Fibroblast of skin of abdomen (primary cell): ENCODE results near the gene GALNT17.

Source experiments
- DNase-seq: peaks from one replicate; pipeline ENCODE4 v3.0.0-alpha.2; 2013

Gene GALNT17

GRCh38 chr7:71507680-71508602, 376.0 kb downstream of the GALNT17 start:
- DNase-seq = peak; percentile 37

GRCh38 chr7:71509381-71509780, 377.4 kb downstream of the GALNT17 start:
- no peak for DNase-seq

- no peak for DNase-seq
These were observed 379.4 kb downstream of the GALNT17 start for GRCh38 chr7:71511361-71511807.

- peak; percentile 9 for DNase-seq
These were observed 386.2 kb downstream of the GALNT17 start for GRCh38 chr7:71517940-71518699.

GRCh38 chr7:71518880-71519279, 386.9 kb downstream of the GALNT17 start:
- DNase-seq = no peak

GRCh38 chr7:71521506-71521905, 389.6 kb downstream of the GALNT17 start:
- peak; percentile 95 for DNase-seq

- no peak for DNase-seq
These were observed 394.2 kb downstream of the GALNT17 start for GRCh38 chr7:71526106-71526505.

GRCh38 chr7:71527213-71527612, 395.3 kb downstream of the GALNT17 start:
- DNase-seq = no peak

- DNase-seq = no peak
These were observed 403.7 kb downstream of the GALNT17 start for GRCh38 chr7:71535616-71536015.

GRCh38 chr7:71538210-71538609, 406.3 kb downstream of the GALNT17 start:
- no peak for DNase-seq

GRCh38 chr7:71539615-71540014, 407.7 kb downstream of the GALNT17 start:
- no peak for DNase-seq

GRCh38 chr7:71541707-71542353, 409.9 kb downstream of the GALNT17 start:
- DNase-seq = no peak

- DNase-seq = no peak
These were observed 411.5 kb downstream of the GALNT17 start for GRCh38 chr7:71543396-71543795.

- DNase-seq = no peak
These were observed 412.9 kb downstream of the GALNT17 start for GRCh38 chr7:71544816-71545215.

GRCh38 chr7:71547426-71547825, 415.5 kb downstream of the GALNT17 start:
- no peak for DNase-seq

- DNase-seq = peak; percentile 60
These were observed 416.8 kb downstream of the GALNT17 start for GRCh38 chr7:71548746-71549145.

GRCh38 chr7:71553306-71553705, 421.4 kb downstream of the GALNT17 start:
- peak; percentile 12 for DNase-seq

- DNase-seq = no peak
These were observed 423.8 kb downstream of the GALNT17 start for GRCh38 chr7:71555758-71556157.

GRCh38 chr7:71558806-71559613, 427.1 kb downstream of the GALNT17 start:
- DNase-seq = no peak

- DNase-seq = peak; percentile 8
These were observed 428.5 kb downstream of the GALNT17 start for GRCh38 chr7:71560354-71560995.

- no peak for DNase-seq
These were observed 431.3 kb downstream of the GALNT17 start for GRCh38 chr7:71563276-71563675.

- DNase-seq = no peak
These were observed 434.4 kb downstream of the GALNT17 start for GRCh38 chr7:71566376-71566775.
